ENCODE measurements around the gene TIMM21. TPM values are rescaled to one million over a fixed set of nuclear protein-coding genes. Genes with fewer than 3 reads are reported as not detected.

TIMM21 gene
- total RNA-seq, 6 experiments from 2014 or later: 17.4 to 38.4 (median 20.6) TPM

DNA sequence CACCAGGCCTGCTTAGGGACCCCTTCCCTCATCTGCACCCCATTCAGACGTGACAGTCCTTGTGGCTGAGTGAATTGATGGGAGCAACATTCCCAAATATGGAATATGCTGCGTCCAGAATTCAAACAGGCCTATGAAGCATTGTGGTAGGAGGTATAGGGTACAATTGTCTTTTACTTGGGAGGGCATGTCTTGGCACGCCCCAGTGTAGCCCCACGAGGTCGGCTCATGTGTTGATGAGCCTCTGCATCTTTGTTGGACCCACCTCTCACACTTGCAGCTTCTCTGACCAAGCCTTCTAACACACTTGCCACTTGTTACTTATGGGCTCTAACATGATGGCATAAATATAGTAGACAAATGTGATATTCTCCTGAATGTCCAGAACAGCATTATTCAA lies 1.6 kb downstream of the TIMM21 start:
- no peak overlapping the region for H3K4me3 ChIP-seq
- no peak for ATAC-seq
- 40% methylated on average over 1 of the region's 5 CpGs for WGBS (ENCODE audit: insufficient coverage, low coverage, low lambda C conversion rate, missing lambda C conversion rate)
- peaks cover 0 to 3% (median 0%) of the 10 kb centered on the region in 4 donors for H3K36me3 ChIP-seq
- H3K9me3 ChIP-seq: no peaks in the 10 kb centered on the region
- no peaks in the 10 kb centered on the region for H3K27me3 ChIP-seq
- peaks cover 0 to 14% (median 7%) of the 10 kb centered on the region in 4 donors for H3K4me1 ChIP-seq
- intact Hi-C loops (cut with DNase I): no loop called here
- no peak overlapping the region for H3K27ac ChIP-seq
- no peak for DNase-seq
- TF ChIP-seq, protein P1, sequence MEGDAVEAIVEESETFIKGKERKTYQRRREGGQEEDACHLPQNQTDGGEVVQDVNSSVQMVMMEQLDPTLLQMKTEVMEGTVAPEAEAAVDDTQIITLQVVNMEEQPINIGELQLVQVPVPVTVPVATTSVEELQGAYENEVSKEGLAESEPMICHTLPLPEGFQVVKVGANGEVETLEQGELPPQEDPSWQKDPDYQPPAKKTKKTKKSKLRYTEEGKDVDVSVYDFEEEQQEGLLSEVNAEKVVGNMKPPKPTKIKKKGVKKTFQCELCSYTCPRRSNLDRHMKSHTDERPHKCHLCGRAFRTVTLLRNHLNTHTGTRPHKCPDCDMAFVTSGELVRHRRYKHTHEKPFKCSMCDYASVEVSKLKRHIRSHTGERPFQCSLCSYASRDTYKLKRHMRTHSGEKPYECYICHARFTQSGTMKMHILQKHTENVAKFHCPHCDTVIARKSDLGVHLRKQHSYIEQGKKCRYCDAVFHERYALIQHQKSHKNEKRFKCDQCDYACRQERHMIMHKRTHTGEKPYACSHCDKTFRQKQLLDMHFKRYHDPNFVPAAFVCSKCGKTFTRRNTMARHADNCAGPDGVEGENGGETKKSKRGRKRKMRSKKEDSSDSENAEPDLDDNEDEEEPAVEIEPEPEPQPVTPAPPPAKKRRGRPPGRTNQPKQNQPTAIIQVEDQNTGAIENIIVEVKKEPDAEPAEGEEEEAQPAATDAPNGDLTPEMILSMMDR (IDR thresholded peaks at IDR 0.05): no peak
- TF ChIP-seq POLR2A (IDR thresholded peaks at IDR 0.05): no peak

DNA sequence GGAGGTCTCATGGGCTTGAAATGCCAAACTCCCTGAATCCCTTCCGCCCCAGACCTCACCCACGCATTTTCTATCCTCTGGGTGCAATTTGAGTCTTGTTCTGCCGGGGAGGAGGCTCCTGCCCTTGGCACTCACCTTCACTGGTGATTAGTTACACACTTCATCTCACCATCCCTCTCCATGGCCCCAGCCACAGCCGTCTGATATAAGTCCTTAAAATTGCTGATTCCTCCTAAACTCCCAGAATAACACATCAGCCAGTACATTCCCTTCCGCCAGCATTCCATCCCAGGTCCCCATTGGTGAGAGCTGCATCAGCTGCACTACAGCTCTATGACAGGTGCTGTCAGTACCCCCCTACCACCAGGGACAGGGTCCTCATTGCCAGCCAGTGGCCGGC lies 3.9 kb downstream of the TIMM21 start:
- Histone ChIP-seq H3K4me1 (peaks cover 0 to 14% (median 7%) of the 10 kb centered on the region in 4 donors), H3K36me3 (peaks cover 0 to 17% (median 10%) of the 10 kb centered on the region in 4 donors), H3K27ac (no peak overlapping the region), H3K4me3 (no peak overlapping the region), H3K27me3 (no peaks in the 10 kb centered on the region), H3K9me3 (no peaks in the 10 kb centered on the region)
- DNase-seq (no peak), ATAC-seq (no peak)
- no peak for TF ChIP-seq POLR2A (IDR thresholded peaks at IDR 0.05)
- TF ChIP-seq, protein P1 (IDR thresholded peaks at IDR 0.05): no peak
- WGBS (ENCODE audit: insufficient coverage, low coverage, low lambda C conversion rate, missing lambda C conversion rate): 96% methylated on average over 5 of the region's 6 CpGs
- intact Hi-C loops (cut with DNase I): no loop called here

DNA sequence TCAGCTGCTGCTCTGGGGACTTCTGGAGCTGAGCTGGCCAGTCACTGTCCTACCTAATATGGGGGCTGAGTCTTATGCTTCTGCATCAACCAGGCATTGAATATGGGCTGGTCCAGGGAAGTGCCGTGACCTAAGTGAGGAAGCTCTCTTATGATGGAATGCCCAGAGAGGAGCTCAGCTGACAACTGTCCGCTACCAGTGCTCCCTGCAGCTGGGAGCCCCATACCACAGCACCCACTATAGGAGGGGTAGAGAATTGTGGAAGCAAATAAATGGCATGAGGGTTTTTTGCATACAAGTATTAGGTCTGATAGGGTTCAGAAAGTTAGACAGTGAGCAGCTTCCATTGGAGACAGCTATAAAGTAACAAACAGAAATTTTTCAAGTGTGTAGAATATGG lies 4.5 kb downstream of the TIMM21 start:
- Histone ChIP-seq H3K36me3 (peaks cover 0 to 17% (median 10%) of the 10 kb centered on the region in 4 donors), H3K9me3 (no peaks in the 10 kb centered on the region), H3K27me3 (no peaks in the 10 kb centered on the region), H3K4me1 (peaks cover 0 to 14% (median 7%) of the 10 kb centered on the region in 4 donors), H3K27ac (no peak overlapping the region), H3K4me3 (no peak overlapping the region)
- intact Hi-C loops (cut with DNase I): no loop called here
- no CpG with 5 or more reads among the region's 2 CpGs for WGBS (ENCODE audit: insufficient coverage, low coverage, low lambda C conversion rate, missing lambda C conversion rate)
- ATAC-seq: no peak
- DNase-seq: no peak
- no peak for TF ChIP-seq POLR2A (IDR thresholded peaks at IDR 0.05)
- TF ChIP-seq, protein P1 (IDR thresholded peaks at IDR 0.05): no peak

DNA sequence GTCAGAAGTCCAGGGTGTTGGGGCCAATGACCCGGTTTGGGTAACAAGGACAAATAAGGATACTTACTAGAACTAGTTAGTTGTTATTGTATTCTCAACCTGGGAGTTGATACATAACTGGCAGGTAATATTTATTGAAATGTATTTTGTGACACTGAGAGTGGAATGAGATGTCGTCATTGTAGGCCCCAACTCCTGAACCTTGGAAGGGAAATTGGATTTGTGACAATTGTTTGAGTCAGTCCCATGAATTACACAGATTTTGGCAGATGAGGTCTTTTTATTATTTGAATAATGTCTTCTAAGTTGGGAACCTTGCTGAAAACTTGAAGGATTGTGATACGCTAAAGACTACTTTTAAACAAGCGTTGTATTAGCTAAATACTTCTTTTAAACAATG lies 5.1 kb downstream of the TIMM21 start:
- Histone ChIP-seq H3K27ac (no peak overlapping the region), H3K4me3 (no peak overlapping the region), H3K36me3 (peaks cover 0 to 21% (median 10%) of the 10 kb centered on the region in 4 donors), H3K4me1 (peaks cover 0 to 14% (median 7%) of the 10 kb centered on the region in 4 donors), H3K27me3 (no peaks in the 10 kb centered on the region), H3K9me3 (no peaks in the 10 kb centered on the region)
- no peak for TF ChIP-seq POLR2A (IDR thresholded peaks at IDR 0.05)
- TF ChIP-seq, protein P1 (IDR thresholded peaks at IDR 0.05): no peak
- peak in 1 of 4 donors; percentile 41 for ATAC-seq
- DNase-seq: no peak
- 77% methylated on average over 4 of the region's 4 CpGs for WGBS (ENCODE audit: insufficient coverage, low coverage, low lambda C conversion rate, missing lambda C conversion rate)
- intact Hi-C loops (cut with DNase I): no loop called here

DNA sequence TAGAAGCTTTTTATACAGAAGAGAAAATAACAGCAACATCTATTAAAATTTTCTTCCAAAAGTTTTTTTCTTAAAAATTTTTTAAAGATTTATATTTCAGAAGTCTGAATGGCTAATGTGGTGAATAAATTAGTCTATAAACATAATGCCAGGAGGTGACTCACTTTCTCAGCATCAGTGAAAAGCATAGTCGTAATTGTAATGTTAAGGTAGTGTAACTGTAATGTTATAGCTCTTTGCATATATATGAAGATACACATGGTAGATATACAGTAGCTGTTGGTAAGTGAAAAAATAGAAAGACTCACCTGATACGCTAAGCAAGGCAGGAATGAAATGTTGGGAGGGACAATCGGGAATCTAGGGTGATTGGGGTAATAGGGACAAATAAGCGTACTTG lies 5.5 kb downstream of the TIMM21 start:
- no peak overlapping the region for H3K27ac ChIP-seq
- TF ChIP-seq POLR2A (IDR thresholded peaks at IDR 0.05): no peak
- TF ChIP-seq, protein P1 (IDR thresholded peaks at IDR 0.05): no peak
- ATAC-seq (no peak), DNase-seq (no peak)
- intact Hi-C loops (cut with DNase I): no loop called here
- H3K4me1 ChIP-seq: peaks cover 0 to 14% (median 7%) of the 10 kb centered on the region in 4 donors
- H3K36me3 ChIP-seq: peaks cover 0 to 26% (median 10%) of the 10 kb centered on the region in 4 donors
- 100% methylated on average over 4 of the region's 4 CpGs for WGBS (ENCODE audit: insufficient coverage, low coverage, low lambda C conversion rate, missing lambda C conversion rate)
- no peak overlapping the region for H3K4me3 ChIP-seq
- no peaks in the 10 kb centered on the region for H3K9me3 ChIP-seq
- no peaks in the 10 kb centered on the region for H3K27me3 ChIP-seq

Data from right lobe of liver (tissue), 6 donors.